Stimulated activated naive CD4-positive, alpha-beta T cell (primary cell): ENCODE results near the gene C2CD4C.
"Not testable (repeated sequence)": the region's sequence is repeated elsewhere in the genome, so short reads cannot be mapped to it uniquely, and the experiment has no call there.

ENCODE experiments used
- DNase-seq, 6 experiments: peaks; one replicate each; lab custom pipeline; 2025; lab: John Stamatoyannopoulos, UW

Gene C2CD4C

DNA sequence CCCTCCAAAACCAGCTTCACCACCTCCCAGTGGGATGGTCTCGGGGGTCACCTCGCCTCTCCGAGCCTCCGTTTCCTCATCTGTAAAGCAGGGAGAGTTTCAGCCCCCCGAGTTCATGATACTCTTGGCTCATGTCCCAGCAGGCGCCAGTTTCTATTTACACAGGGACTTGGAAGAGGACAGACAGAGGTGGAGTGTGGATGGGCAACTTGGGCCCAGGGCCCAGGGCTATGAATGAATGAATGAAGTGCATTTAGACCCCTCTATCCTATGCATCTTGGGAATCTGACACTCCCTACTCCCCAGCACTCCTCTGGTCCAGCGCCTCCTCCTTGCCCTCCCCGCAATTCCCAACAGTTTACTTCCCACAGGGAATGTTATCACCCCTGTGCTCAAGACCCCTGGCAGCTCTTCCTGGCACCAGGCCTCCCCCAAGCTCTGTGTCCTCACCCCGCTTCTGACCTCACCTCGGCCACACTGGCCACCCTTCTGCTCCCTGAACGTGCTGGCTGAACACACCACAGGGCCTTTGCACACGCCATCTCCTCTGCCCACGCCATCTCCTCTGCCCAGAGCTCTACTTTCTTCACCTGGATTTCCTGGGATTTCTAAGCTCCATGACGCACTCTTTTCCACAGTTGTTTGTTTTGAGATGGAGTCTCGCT lies 4.9 kb upstream of the C2CD4C start:
- DNase-seq = no peak

DNA sequence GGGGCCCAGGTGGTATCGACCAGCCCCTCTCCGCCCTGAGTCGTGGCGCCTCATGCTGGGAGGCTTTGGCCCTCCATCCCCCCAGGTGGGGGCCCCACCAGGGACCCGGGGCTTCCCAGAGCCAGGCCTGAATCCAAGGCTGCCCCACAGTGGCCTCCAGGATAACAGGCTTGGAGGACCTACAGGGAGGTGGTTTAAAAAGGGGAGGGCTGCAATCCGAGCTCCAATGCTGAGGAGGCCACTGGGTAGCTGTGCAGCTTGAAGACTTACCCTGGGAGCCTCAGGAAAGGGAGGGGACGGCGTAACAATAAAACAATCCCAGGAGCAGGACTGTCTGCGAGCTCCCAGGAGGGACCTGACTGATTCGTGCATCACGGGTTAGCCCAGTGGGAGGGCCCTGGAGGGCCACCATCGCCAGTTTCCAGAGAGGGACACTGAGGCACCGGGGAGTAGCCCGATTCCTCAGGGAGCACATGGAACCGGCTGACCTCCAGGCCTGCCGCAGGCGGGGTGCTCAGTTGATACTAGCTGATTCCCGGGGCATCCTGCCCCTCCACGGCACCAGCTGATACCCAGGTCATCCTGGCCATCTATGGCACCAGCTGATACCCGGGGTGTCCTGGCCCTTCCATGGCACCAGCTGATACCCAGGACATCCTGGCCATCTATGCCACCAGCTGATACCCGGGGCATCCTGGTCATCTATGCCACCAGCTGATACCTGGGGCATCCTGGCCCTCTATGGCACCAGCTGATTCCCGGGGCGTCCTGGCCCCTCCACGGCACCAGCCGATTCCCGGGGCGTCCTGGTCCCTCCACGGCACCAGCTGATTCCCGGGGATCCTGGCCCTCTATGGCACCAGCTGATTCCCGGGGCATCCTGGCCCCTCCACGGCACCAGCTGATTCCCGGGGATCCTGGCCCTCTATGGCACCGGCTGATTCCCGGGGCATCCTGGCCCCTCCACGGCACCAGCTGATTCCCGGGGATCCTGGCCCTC lies 3.7 kb upstream of the C2CD4C start:
- no peak for DNase-seq

DNA sequence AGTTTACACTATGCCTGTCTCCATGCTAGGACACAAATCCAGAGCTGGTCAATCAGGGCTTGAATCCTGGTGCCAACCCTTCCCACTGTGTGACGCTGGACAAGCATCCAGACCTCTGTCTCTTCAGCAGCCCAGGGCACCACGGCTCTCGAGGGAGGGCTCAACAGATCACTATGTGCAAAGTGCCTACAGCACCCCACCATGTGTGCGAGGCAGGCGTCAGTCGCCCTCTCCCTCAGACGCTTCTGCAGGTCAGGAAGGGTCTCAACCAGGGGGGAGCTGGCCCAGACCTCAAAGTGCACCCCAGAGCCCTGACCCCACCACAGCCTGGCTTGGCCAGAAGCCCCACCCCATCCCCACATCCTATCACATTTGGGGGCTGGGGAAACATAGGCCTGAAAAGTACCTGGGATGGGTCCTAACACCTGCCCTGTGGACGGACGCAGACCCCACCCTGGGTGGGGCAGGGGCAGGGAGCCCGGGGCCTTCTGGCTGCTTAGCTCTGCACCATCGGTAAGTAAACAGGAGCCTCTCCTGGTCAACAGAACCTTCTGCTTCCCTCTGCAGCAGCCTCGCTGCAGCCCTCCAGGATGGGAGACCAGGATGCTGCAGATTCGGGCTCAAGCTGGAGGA lies 2.9 kb upstream of the C2CD4C start:
- DNase-seq = no peak

DNA sequence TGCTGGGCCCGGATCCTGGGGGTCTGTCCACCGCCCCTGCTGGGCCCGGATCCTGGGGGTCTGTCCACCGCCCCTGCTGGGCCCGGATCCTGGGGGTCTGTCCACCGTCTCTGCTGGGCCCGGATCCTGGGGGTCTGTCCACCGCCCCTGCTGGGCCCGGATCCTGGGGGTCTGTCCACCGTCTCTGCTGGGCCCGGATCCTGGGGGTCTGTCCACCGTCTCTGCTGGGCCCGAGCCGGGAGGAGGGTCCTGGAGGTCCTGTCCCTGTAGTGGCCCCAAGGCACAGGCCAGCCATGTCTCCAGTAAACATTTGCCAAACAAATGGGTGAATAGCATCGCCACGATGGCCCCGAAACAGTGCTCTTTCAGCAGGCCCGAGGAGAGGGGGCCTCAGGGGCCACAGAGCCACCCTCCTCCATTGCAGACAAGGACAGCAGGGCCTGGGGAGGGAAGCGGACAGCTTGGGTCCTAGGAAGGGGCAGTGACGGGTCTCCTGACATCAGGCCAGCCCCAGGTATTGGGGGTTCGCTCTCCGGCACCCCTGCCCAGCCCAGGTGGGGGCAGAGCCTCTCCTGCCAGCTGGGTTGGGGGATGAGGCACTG lies 2.3 kb upstream of the C2CD4C start:
- not testable (repeated sequence) for DNase-seq

DNA sequence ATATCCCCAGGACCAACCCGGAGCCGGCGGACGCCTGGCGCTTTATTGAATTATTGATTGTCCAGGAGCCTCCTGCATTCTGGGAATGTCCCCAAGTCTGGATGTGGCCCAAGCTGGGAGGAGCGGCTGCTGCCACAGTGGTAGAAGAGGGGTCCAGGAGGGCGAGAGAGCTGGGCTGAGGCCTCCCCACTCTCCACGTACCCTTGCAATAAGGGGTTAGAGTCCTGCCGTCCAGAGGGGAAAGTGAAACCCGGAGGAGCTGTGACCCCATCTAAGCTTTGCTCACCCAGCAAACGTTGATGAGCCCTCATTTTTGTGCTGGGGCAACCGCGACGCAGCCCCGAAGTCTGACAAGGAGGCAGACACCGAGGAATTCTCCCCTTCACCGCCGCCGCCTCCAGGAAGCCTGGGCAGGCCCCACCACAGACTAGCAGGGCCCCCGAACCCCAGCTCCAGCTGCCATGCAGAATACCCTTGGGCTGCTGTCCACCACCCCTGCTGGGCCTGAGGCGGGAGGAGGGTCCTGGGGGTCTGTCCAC lies 1.4 kb upstream of the C2CD4C start:
- no peak for DNase-seq

DNA sequence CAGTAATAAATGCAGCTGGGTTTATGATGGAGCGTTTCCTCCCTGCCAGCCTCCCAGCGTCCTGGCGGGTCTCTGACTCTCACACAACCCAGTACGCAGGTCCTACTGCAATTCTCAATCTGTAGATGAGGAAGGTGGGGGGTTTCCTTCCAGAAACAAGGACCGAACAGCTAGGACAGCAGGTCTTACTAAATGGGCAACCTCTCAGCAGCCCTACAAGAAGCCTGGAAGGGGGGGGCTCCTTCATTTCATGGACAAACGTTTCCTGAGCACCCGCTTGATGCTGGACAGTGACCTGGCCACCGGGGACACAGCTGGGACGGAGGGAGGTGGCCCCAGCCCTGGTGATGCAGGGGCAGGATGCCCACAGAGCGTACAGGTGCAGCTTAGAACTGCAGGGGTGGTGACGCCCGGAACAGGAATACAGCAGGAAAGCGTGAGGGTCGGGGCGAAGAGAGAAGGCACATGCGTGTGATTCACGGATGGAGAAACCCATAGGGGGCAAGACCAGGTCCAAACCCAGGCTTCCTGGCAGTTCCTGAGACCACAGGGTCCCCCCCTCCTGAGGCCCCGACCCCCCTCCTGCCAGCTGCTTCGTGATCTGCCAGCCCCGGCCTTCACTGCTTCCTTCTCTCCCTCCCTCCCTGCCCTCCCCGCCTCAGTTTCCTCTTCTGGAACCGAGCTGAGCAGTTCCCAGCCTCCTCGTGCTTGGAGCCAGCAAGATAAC lies 732 bp upstream of the C2CD4C start:
- peak in 2 of 6 experiments; percentile 25 to 37 for DNase-seq

DNA sequence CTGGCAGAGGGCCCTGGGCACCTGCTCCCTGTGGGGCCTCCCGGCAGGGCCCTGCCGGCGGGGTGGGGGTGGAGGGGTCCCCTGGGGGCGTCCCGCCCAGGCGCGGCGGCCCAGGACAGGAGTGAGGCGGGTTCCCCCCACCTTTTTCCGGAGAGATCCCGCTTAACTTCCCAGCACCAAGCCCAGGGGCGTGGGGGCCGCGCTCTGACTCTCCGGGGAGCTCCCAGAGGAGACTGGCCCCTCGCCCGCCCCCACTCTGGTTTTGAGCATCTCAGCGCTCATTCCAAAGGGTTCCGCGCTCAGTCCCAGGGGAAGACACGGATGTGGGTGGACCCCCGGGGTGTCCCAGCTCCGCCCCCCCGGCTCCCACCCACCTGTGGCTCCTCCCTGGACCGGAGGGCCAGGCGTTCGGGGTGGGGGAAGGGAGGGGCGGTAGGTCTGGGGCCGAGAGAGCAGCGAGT lies 476 bp downstream of the C2CD4C start:
- DNase-seq = no peak

DNA sequence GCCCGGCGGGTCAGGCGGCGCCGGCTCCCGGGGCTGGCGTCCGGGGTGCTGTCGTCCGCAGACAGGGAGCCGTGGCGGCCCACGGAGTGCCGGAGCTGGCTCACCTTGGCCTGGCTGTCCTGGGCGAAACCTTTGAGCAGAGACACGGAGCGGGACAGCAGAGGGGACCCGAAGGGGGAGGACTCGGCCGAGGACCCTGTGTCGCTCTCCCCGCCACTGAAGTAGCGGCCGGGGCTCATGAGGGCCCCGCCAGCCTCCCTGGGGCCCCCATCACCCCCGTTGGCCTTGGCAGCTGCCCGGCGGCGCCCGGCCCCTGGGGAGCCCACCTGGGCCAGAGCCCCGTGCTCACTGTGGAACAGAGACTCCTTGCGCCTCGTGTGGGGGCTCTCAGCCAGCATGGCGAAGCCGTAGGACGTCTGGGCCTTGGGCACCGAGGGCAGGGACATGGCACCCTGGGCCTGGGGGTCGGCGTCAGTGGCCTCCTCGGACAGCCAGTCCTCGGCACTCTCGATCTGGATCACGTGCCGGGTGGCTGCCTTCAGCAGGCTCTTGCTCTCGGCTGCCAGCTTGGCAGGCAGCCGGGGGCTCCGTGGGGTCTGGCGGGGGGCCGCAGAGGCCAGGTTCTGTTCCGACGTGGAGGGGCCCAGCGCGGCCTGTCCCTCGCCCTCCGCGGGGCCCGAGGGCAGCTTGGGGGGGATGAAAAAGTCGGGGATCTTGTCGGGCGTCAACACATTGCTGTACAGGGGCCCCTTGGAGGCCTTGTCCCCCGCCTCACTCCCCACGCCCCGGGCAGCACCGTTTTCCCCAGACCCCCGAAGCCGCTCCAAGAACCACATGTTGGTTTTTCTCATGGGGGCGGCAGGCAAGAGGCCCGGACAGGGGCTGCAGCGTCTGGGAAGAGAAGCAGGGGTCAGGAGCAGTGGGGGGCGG lies 1.2 kb downstream of the C2CD4C start:
- no peak for DNase-seq

DNA sequence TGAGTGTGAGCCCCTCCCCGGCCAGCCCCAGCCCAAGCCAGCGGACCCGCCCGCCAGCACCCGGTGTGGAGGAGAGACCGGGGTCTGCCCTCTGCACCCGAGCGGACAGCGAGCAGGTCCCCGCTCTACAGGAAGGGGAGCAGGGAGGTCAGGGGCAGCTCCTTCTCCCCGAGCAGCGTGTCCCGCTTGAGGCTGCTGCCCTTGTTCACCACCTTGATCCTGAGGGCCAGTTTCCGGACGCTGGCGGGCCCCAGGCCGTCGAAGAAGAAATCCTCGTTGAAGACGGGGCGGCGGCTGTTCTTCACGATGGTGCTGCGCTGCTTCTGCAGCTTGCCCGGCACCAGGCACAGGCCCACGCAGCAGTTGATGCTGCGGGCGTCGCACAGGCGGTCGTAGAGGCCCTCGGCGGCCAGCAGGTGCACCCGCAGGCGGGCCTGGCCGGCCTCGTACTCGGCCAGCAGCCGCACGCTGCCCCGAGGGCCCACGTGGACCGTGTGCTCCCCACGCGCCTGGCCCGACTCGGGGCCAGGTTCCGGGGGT lies 1.9 kb downstream of the C2CD4C start:
- DNase-seq = no peak

DNA sequence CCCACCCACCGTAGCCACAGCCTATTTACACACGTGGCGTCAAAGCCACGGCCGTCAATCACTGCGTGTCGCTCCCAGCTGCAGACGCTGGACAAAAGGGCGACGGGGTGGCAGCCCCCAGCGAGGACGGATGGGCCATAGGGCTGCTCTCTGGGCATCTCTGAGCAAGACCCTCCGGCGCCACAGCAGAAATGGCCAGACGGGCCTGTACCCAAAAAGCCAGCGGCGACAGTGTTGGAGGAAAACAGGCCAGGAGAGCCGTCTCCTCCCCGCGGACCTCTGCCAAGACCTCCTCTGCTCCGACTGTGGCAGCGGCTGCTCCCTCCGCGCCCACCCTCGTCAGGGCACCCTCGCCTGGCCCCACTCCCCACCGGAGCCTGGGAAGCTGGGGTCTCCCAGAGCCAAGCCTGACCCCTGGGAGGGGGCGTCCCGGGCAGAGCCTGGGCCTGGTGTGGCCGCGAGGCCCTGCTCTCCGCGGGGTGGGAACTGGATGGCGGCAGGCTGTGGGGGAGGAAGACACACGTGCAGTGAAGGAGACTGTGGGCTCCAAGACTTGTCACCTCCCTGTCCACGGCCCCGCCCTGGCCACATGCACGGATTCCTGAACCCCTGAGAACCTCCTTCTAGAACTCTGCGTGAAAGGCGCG lies 2.7 kb downstream of the C2CD4C start:
- no peak for DNase-seq

DNA sequence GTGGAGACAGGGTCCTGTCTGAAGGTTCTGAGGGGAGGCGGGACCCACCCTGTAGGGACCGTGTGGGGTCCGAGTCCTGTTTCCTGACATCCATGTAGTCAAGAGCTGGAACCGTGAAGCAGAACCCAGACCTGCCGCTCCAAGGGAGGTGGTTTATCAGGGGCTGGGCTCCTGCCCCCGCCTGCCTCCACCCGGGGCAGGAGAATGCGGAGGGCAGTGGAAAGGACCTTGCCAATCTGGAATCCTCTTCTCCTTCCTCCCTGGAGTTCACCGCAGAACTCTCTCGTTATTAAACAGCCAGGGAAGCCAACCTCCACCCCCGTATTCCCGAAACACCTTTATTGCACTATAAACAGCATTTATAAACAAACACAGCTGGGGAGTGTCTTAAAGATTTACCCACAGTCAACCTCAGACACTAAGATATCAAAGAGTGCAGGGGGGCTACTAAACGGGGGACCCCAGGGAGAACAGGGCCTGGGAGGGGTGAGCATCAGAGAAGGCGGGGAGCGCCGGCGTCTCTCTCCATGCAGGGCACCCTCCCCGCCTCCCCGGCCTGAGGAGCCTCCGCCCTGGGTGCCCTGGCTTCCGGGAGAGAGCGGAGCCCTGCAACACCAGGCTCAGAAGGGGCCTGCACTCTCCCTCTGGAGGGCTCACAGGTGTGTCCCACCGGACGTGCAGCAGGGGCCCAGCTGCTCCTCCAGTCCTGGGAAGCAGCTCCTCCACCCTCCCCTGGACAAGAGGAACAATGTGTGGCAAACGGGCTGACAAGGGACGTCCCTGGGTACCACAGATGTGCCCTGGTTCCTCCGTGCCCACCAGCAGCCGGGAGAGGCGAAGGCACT lies 3.6 kb downstream of the C2CD4C start:
- no peak for DNase-seq

DNA sequence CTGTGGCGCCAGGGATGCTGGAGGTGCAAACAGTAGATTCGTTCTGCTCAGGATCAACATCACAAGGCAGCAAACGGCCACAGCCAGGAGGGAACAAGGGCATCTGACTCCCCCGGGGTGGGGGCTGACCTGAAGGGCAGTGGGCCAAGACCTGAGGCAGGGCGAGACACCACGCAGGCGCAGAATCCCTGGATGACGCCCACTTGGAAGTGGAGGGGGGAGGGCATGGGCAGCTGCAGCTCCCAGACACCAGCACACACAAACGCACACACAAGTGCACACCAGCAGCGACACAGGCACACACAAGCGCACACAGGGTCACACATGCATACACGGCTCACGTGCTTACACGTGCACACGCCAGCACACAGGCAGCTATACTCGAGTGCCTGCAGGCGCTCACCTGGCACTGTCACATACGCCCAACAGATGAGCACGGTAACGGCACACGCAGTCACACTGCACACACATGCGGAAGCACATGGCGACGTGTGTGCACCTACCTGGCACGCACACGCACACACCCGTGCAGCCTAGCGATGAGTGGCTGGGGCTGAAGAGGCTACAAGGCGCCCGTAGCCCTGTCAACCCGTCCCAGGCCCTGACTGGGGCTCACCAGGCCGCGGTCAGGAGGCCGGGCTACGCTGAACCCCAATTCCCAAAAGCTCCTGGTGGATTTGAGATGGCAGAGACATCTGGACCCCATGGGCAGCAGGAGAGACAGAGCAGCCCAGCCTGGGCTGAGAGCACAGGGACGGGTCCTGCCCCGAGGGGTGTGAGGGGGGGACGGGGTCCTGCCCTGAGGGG lies 5.5 kb downstream of the C2CD4C start:
- no peak for DNase-seq

DNA sequence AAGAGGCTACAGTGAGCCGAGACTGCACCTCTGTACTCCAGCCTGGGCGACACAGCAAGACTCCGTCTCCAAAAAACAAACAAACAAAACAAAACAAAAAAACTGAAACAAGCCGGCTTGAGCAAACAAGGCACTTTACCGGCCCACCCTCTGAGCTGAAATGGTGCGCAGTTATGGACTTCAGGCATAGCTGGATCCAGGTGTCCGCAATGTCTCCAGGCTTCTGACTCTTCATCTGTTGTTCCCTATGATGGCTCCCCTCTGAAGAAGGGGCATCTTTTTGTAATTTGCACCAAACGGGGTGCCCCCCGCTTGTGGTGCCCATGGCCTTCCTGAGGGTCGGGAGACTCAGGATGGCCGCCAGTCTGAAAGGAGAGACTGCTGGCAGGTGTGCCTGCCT lies 6.2 kb downstream of the C2CD4C start:
- DNase-seq = no peak

DNA sequence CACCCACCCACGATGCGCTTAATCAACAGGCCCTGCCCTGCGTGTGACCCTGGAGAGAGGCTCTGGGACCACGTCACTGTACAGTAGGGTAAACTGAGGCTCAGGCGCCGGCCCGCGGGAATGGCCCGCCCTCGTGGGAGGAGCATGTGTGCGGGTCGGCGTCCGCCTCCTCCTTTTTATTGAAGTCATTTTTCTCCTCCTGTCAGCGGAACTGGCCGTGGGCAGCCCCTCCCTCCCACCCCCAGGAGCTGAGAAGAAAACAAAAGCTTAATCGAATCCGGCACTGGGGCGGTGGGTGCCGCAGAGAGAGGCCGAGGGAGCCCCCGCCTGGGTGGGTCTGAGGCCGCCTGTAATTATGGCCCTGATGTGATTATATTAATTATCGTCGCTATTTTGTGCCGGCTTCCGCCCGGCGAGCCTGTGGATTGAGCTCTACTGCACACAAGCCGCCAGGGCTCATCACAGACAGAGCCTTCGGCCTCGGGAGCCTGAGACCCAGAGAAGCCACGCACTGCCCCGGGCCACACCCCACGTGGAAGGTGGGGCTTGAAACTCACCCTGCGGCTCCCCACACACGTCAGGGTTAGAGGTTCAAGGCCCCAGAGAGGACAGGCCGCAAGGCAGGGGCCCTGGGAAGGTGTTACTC lies 7.0 kb downstream of the C2CD4C start:
- DNase-seq = no peak

DNA sequence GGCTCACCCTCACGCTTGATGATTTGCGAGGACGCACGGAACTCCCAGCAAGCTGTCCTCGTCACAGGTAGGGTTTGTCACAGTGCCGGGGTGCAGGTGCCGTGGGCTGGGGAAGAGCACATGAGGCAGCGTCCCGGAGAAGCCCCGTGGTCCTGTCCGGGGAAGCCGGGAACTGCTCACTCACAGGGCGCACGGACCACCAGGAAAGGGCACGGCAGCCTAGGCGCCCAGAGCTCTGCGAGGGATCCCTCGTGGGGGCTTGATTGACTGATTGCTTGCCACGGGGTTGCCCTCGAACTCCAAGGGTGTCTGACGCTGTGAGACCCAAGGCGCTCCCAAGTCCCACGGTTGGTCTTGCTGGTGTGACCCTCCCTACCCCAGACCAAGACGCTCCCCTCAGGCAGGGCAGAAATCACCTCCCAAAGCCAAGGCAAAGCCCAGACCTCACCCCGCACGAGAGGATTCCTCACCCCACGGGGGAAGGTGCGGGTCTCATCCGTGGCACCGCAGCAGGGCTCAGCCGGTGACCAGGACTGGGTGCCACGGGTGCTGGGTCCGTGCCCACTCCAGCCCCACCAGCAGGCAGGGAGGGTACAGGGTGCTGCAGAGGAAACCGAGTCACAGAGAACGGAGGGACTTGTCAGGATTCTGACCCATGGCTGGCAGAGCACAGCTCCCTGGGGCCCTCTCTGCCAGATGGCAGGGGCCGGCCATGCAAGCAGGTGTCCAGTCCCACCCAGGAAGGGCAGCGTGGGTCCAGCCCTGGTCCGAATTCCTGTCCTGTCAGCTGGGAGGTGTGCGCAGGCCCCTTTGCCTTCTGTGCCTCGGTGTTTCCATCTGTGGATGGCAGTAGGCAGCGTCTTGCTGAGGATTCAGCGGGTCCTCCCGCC lies 7.7 kb downstream of the C2CD4C start:
- DNase-seq = no peak

DNA sequence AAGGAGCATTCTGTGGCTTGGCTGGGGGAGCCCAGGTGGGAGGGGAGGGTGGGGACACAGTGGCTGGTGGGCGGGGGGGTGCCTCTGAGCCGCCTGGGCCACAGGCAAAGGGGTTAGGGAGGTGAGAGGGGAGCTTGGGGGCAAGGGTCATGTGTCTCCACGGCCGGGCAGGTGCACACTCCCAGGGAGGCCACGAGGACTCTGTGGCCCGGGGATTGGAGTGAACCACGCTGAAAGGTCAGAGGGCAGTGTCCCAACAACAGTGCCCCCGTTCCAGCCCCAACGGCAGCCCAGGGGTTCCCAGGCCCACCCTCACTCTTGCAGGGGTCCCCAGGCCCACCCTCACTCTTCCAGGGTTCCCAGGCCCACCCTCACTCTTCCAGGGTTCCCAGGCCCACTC lies 9.6 kb downstream of the C2CD4C start:
- no peak for DNase-seq
